Cardiac septum (tissue), 1 donor: ENCODE results near the gene C21orf58. TPM values are rescaled to one million over a fixed set of nuclear protein-coding genes. Genes with fewer than 3 reads are reported as not detected.
"Not testable (repeated sequence)": the region's sequence is repeated elsewhere in the genome, so short reads cannot be mapped to it uniquely, and the experiment has no call there.

Experiments
- DNase-seq: peaks from one replicate; pipeline ENCODE4 v3.0.0-alpha.2; 2020; ENCODE audit warnings: low spot score
- intact Hi-C: fragments of 100-400 bp; cut with DNase I; formaldehyde crosslinking; loops from one replicate; pipeline ENCODE4 v1.14.0; 2022
- long read RNA-seq: library from polyadenylated mRNA; unstranded; transcript quantifications from one replicate; pipeline ENCODE4 v2.0.0, GENCODE V29; 2021
- total RNA-seq: library from RNA; stranded (reverse); fragmentation: NEBNext Ultra II Directional; extraction: Animal tissue kit (Norgen Biotek cat#: 25700); gene quantifications from one replicate; pipeline ENCODE4 v1.2.1, GENCODE V29; 2021
- donor health status: DM: no; HTN: no; CAD: no.

C21orf58 gene
- 1.4 TPM for total RNA-seq
- long read RNA-seq, partial matches to known transcripts = 0 of 6 reads
- long read RNA-seq, other reads (novel, unspliced or antisense) = 6 of 6 reads

- intact Hi-C loops = loop anchor here (2.0 to 10.0 kb wide), 2 partner anchors 37 to 349 kb away; partner anchors contain the start of gene YBEY
- peak; percentile 99 for DNase-seq
These were observed at the start of gene C21orf58, which contains the start of gene PCNT for GRCh38 chr21:46323710-46324389. C21orf58 (minus strand) TSS chr21:46323870; CDS start chr21:46322738, 1,132 bp downstream. PCNT (plus strand) TSS chr21:46324156; CDS start chr21:46324229, 73 bp downstream.

DNA sequence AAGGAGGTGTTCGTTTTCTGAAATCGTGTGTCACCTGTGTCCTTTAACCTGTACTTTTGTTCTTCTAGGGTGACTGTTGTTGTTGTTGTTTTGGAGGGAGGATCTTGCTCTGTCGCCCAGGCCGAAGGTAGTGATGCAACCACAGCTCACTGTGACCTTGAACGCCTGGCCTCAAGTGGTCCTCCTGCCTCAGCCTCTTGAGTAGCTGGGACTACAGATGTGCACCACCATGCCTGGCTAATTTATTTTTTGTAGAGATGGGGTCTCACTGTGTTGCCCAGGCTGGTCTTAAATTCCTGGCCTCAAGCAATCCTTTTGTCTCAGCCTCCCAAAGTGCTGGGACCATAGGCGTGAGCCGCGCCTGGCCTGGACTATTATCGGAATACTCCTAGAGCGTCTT is 49.3 kb upstream of the C21orf58 start:
- intact Hi-C loops, DNase-seq: not testable (repeated sequence)

GRCh38 chr21:46372014-46372485 is 48.4 kb upstream of the C21orf58 start:
- DNase-seq = no peak
- intact Hi-C loops = no loop called here

DNA sequence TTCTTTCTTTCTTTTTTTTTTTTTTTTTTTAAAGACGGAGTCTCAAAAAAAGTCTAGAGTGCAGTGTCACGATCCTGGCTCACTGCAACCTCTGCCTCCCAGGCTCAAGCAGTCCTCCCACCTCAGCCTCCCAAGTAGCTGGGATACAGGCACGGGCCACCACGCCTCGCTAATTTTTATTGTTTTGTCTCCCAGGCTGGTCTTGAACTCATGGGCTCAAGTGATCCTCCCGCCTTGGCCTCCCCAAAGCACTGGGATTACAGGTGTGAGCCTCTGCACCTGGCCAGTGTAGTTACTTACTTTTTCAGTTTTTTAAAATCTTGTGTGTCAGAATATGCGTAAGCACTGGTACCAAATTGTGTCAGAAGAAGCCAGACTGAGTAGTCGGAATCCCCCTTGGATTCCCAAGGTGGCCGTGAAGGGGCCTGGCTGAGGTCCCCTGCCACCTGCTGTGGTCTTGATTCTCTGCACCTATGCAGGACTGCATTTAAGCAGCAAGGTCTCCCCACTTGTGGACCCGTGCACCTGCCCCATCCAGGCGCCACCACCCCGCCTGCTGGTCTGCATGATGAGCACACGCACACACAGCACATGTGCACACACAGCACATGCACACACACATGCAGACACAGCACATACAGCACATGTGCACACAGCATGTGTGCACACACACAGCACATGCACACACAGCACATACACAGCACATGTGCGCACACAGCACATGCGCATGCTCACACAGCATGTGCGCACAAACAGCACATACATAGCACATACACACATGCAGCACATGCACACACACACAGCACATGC is 47.7 kb upstream of the C21orf58 start:
- DNase-seq = no peak

DNA sequence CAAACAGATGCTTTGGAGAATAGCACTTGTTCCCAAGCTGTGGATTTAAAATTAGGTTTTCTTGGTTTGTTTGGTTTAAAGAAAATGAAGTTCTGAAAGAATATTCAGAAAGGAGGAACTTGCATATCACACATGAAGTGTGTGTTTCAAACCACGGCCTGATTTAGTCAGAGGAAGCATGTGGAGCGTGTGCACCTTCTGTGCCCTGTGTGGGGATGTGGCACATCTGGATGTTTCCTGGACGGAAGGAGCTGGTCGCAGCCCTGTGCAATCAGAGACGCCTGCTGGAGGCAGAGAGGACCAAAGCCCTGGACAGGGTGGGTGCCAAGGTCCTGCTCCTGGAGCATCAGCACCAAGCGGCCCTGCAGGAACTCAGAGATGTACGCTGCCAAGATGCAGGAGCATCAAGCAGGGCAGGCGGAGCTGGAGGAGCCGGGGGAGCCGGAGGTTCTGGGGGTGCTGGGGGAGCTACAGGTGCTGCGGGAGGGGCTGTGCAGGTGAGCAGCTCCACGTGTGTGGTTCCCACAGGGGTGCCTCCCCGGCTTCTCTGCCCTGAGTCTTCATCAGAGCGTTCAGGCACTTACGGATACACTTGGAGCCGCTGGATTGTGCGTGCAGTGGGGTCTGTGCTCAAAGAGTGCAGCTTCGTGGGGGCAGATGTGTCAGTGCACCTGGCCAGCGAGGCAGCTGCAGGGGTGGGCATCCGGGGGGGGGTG is 46.0 kb upstream of the C21orf58 start:
- DNase-seq = peak; percentile 71
- intact Hi-C loops = no loop called here

More for the DNA sequence above, 47.7 kb upstream of the C21orf58 start:
- intact Hi-C loops = no loop called here

DNA sequence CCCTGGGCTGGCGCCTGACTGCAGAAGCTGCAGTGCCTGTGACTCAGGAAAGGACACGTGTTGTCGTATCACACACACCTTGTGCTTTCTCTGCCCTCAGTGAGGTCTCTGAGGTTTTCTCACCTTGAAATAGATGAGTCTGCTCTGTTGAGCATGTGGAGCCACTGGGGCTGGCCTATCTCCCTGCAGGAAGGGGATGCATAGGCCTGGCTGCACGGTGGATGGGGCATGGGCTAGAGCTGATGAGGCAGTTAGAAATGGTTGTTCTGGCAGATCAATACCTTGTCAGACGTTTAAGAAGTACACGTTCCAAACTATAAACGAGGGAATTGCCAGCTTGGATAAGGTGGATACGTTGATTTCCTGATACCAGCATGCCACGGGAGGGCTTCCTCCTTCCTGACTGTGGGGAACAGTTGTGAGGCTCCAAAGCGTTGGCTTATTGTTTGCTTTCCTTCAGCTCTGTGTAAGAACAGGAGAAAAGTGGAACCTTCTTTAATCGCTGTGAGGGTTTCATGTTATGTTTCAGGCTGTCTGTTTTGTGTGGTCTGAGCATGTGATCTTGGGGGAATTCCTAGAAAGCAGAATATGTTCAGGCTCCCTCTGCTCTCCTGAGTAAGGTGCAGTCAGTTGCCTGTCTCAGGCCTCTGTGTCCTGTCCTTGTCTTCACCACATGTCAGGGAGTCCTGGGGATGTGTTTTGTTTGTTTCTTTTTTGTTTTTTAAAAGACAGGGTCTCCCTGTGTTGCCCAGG is 45.0 kb upstream of the C21orf58 start:
- DNase-seq = no peak
- intact Hi-C loops = no loop called here

GRCh38 chr21:46366966-46367365 is 43.3 kb upstream of the C21orf58 start:
- intact Hi-C loops = no loop called here
- no peak for DNase-seq

- peak; percentile 53 for DNase-seq
- intact Hi-C loops = no loop called here
These were observed 42.9 kb upstream of the C21orf58 start for GRCh38 chr21:46366561-46366960.

DNA sequence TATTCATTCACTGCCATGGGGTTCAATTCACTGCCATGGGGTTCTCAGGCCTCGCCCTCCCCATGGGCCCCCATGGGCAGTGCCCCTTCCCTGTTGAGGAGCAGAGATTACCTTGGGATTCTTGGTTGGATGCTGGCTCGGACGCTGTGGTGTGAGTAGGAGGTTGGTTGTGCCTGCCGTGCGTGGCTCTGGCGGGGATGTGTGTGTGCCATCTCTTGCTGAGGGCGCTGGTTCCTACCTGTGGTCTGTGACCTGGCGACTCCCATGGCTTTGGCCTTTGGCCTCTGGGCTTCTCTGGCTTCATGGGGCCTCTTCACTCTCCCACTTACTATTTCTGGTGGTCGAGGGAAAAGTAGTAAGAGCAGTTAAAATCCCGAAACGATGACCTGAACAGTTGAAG is 42.4 kb upstream of the C21orf58 start:
- DNase-seq = peak; percentile 56
- intact Hi-C loops = no loop called here

DNA sequence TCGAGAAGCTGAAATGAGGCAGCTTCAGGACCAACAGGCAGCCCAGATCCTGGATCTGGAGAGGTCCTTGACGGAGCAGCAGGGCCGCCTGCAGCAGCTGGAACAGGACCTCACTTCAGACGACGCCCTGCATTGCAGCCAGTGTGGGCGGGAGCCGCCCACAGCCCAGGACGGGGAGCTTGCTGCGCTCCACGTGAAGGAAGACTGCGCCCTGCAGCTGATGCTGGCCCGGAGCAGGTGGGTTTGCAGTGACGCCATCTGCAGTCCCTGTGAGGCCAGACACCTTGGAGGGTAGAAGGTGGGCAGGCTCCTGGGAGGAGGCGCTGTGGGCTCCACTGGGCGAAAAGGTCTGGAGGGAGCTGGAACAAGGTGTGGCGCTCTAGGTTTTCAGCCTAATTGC is 40.0 kb upstream of the C21orf58 start:
- intact Hi-C loops = no loop called here
- DNase-seq = no peak

GRCh38 chr21:46362946-46363345 is 39.3 kb upstream of the C21orf58 start:
- DNase-seq = no peak
- intact Hi-C loops = no loop called here

- intact Hi-C loops = no loop called here
- DNase-seq = no peak
These were observed 38.3 kb upstream of the C21orf58 start for GRCh38 chr21:46361935-46362334.

GRCh38 chr21:46361176-46361575 is 37.5 kb upstream of the C21orf58 start:
- intact Hi-C loops = no loop called here
- no peak for DNase-seq

DNA sequence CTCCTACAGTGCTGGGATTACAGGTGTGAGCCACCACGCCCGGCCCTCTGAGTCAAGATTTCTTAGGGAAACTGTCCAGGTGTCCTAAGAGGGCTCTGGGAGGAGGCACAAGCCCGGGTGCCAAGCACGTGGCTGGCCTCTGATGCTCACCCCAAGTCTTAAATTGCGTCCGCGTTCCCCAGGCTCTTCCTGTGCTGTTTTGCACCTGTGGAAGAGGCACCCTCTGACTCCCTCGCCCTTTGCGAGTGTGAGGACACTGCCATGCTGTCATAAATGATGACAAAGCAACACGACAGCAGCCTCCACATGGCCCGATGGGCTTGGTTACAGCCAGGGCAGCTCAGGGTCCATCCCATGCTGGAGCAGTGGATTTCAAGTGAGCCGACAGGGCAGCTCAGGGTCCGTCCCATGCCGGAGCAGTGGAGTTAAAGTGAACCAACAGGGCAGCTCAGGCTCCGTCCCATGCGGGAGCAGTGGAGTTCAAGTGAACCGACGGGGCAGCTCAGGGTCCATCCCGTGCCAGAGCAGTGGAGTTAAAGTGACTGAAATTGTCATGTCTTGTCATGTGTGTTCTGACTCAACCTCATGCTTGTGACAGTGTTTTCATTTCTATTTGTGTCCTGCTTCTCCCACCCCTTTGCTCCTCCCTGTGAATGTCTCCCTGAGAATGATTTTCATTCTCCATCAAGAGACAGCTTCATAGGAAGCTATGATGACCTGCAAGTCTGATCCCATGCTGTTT is 34.2 kb upstream of the C21orf58 start:
- DNase-seq = no peak
- intact Hi-C loops = no loop called here

- intact Hi-C loops = no loop called here
- DNase-seq = no peak
These were observed 33.6 kb upstream of the C21orf58 start for GRCh38 chr21:46357335-46357604.

DNA sequence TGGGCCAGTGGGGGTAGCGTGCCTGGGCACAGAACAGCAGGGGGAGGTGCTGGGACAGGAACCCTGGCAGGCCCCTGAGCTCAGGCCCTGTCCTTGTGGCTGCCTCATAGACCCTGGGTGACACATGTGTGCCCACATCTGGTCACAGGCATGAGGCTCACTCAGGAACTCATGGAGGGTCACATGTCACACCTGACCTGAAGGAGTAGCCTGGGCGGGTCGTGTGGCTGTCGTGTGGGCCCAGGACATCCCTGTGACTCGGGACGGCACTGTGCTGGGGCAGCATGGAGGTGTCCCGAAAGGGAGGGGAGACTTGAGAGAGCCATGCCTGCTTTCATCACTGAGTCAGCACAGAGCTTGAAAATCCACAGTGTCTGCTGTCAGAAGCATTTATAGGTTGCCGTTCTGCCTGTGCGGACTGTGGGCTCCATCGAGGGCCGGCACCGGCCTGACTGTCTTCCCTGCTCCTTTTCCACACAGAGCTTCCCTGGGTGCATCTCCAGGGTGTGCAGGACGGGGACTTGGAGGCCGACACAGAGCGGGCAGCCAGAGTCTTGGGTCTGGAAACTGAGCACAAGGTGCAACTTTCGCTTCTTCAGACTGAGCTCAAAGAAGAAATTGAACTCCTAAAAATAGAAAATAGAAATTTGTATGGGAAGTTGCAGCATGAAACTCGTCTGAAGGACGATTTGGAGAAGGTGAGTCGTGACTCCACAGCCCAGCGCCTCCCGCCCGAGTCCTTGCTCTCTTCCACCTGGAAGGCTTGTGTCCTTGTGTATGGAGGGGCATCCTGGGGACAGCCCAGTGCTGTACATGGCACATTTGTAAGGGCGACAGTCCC is 33.0 kb upstream of the C21orf58 start:
- intact Hi-C loops = no loop called here
- DNase-seq = no peak

- intact Hi-C loops = no loop called here
These were observed 32.3 kb upstream of the C21orf58 start for GRCh38 chr21:46356005-46356338.

More at GRCh38 chr21:46356005-46356338, 32.3 kb upstream of the C21orf58 start:
- no peak for DNase-seq
